Fibroblast of the aortic adventitia (primary cell): ENCODE measurements around the gene PYHIN1. TPM values are rescaled to one million over a fixed set of nuclear protein-coding genes. Genes with fewer than 3 reads are reported as not detected.
"Not testable (repeated sequence)": the region's sequence is repeated elsewhere in the genome, so short reads cannot be mapped to it uniquely, and the experiment has no call there.

Experiments
- DNase-seq: peaks from one replicate; pipeline ENCODE4 v3.0.0-alpha.2; 2010; ENCODE audit warnings: low read depth
- H3K4me3 ChIP-seq: 2 replicates; pipeline ENCODE4 v1.5.1; 2011; ENCODE audit warnings: low read depth, mild to moderate bottlenecking, control low read depth, low read length, moderate library complexity
- CTCF ChIP-seq: IDR thresholded peaks from 2 replicates; pipeline ENCODE4 v1.5.1; 2011; ENCODE audit warnings: mild to moderate bottlenecking, low read length, control low read depth, inconsistent platforms; ENCODE audit not compliant: insufficient read depth
- total RNA-seq: library from RNA; depleted of rRNA; stranded (reverse); fragments of >200 nt; gene quantifications from 2 replicates; pipeline ENCODE4 v1.2.3, GENCODE V29; 2012; ENCODE audit warnings: low replicate concordance

PYHIN1 gene
- total RNA-seq, 1 donor: not detected

- DNase-seq: peak; percentile 97
- no peak for TF ChIP-seq CTCF
- peak overlapping the region; percentile 77 for H3K4me3 ChIP-seq
Measured at GRCh38 chr1:159000625-159001024, 69.3 kb downstream of the PYHIN1 start.

GRCh38 chr1:159005161-159005560, 73.8 kb downstream of the PYHIN1 start:
- no peak overlapping the region for H3K4me3 ChIP-seq
- TF ChIP-seq CTCF: no peak
- peak; percentile 47 for DNase-seq

GRCh38 chr1:159005676-159006075, 74.3 kb downstream of the PYHIN1 start:
- no peak overlapping the region for H3K4me3 ChIP-seq
- no peak for TF ChIP-seq CTCF
- DNase-seq: peak; percentile 67

- not testable (repeated sequence) for H3K4me3 ChIP-seq, DNase-seq
Measured at GRCh38 chr1:159006210-159006807, 75.0 kb downstream of the PYHIN1 start.

GRCh38 chr1:159007726-159008125, 76.4 kb downstream of the PYHIN1 start:
- H3K4me3 ChIP-seq: no peak overlapping the region
- no peak for DNase-seq
- no peak for TF ChIP-seq CTCF

- TF ChIP-seq CTCF: no peak
- no peak overlapping the region for H3K4me3 ChIP-seq
- no peak for DNase-seq
Measured at GRCh38 chr1:159008744-159009188, 77.4 kb downstream of the PYHIN1 start.

- H3K4me3 ChIP-seq: peak overlapping the region; percentile 79
- no peak for DNase-seq
- TF ChIP-seq CTCF: no peak
Measured at GRCh38 chr1:159009287-159009686, 77.9 kb downstream of the PYHIN1 start.
